ENCODE measurements around the gene CCDC201.

- TF ChIP-seq, protein P1, sequence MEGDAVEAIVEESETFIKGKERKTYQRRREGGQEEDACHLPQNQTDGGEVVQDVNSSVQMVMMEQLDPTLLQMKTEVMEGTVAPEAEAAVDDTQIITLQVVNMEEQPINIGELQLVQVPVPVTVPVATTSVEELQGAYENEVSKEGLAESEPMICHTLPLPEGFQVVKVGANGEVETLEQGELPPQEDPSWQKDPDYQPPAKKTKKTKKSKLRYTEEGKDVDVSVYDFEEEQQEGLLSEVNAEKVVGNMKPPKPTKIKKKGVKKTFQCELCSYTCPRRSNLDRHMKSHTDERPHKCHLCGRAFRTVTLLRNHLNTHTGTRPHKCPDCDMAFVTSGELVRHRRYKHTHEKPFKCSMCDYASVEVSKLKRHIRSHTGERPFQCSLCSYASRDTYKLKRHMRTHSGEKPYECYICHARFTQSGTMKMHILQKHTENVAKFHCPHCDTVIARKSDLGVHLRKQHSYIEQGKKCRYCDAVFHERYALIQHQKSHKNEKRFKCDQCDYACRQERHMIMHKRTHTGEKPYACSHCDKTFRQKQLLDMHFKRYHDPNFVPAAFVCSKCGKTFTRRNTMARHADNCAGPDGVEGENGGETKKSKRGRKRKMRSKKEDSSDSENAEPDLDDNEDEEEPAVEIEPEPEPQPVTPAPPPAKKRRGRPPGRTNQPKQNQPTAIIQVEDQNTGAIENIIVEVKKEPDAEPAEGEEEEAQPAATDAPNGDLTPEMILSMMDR (IDR thresholded peaks at IDR 0.05; ENCODE audit: low read depth, low read length, poor library complexity, severe bottlenecking), result no peak
- TF ChIP-seq EZH2phosphoT487 (IDR thresholded peaks at IDR 0.05; ENCODE audit: borderline replicate concordance, low read length), result no peak
Observed at GRCh38 chr7:45918556-45918955, 45.7 kb upstream of the CCDC201 start.

Measured in DOHH2 (cell line).